Measurements from ENCODE around the gene GALNT2. TPM values are rescaled to one million over a fixed set of nuclear protein-coding genes. Genes with fewer than 3 reads are reported as not detected.

GALNT2 gene
- total RNA-seq, 1 experiment from 2014 or later = 62.2 TPM

DNA sequence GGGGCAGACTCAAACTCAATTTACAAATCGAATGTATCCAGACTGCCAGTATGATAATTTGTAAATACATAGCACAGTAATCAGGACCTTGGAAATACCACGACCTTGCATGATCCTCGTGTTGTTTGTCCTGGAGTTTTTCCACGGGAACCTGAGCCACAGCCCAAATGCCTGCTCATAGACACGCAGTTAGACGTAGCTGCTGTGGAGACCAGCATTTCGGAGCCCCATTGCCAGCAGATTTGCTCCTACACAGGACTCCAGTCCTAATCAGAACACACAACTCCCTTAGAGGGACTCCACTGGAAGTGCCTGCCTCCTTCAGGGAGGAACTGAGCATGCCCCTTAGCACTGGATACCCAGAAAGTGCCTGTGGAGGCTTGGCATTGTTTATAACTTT, 163.2 kb downstream of the GALNT2 start:
- ChIA-PET CTCF (no interaction called here), POLR2A (no interaction called here)
- Mint-ChIP-seq H3K27me3 (ENCODE audit: insufficient read depth, unreplicated experiment) (no peaks in the 10 kb centered on the region), H3K4me3 (ENCODE audit: unreplicated experiment) (no peak overlapping the region), H3K27ac (ENCODE audit: unreplicated experiment) (no peak overlapping the region), H3K9me3 (ENCODE audit: unreplicated experiment) (no peaks in the 10 kb centered on the region), H3K36me3 (ENCODE audit: insufficient read depth, unreplicated experiment) (no peaks in the 10 kb centered on the region), H3K4me1 (ENCODE audit: low read depth, unreplicated experiment) (no peaks in the 10 kb centered on the region)
- BruUV-seq (replicated peaks) = no TSS peak
- TF ChIP-seq, protein P1, sequence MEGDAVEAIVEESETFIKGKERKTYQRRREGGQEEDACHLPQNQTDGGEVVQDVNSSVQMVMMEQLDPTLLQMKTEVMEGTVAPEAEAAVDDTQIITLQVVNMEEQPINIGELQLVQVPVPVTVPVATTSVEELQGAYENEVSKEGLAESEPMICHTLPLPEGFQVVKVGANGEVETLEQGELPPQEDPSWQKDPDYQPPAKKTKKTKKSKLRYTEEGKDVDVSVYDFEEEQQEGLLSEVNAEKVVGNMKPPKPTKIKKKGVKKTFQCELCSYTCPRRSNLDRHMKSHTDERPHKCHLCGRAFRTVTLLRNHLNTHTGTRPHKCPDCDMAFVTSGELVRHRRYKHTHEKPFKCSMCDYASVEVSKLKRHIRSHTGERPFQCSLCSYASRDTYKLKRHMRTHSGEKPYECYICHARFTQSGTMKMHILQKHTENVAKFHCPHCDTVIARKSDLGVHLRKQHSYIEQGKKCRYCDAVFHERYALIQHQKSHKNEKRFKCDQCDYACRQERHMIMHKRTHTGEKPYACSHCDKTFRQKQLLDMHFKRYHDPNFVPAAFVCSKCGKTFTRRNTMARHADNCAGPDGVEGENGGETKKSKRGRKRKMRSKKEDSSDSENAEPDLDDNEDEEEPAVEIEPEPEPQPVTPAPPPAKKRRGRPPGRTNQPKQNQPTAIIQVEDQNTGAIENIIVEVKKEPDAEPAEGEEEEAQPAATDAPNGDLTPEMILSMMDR (IDR thresholded peaks at IDR 0.05; ENCODE audit: insufficient read depth in 1 of 2, low read depth in 1 of 2, low read length in 1 of 2, severe bottlenecking in 1 of 2, unreplicated experiment in 1 of 2) = no peak
- Histone ChIP-seq H3K27me3 (replicated peaks; ENCODE audit: control insufficient read depth, insufficient read depth, low read length) (no peaks in the 10 kb centered on the region), H3K9me3 (no peaks in the 10 kb centered on the region), H3K4me1 (no peaks in the 10 kb centered on the region), H3K4me3 (ENCODE audit: low read depth, low read length) (no peak overlapping the region), H3K36me3 (ENCODE audit: control insufficient read depth, insufficient read depth, low read length) (no peaks in the 10 kb centered on the region)
- intact Hi-C loops (cut with micrococcal nuclease; ENCODE audit: unreplicated experiment) = no loop called here
- DNase-seq = no peak

DNA sequence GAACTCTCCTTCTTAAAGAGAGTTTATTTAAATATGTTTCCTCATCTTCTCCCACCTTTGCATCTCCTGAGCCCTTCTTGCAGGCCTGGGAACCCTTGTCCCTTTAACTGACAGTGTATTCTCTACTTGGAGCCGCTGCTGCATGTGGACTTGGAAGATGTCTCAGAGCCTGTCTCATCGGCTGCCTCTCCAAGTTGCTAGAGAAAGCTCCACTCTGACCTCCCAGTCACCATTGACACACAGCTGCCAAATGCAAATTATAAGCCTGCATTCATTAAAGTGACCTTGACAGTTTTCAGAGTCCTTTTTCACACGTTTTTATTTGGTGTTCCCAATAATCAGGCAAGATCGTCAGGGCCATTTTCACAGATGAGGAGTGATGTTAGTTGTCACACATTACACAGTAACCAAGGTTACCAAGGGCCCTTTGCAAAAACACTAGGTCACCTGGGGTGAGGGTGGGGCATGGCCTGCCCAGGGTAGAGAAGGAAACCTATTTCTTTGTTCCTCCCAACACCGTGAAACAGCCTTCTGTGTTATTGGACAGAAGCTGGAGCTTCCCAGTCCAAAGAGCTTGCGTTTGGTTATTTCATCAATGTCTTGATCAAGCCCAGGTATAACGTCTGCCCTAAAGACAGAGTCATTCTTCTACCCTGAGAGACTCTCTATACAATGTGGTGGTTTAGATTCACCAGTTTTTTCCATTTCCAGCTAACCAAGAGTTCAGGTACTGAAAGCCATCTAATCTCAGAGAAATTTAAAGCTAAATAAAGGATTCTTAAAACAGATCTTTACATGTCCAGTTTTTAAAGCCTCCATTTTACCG, 164.1 kb downstream of the GALNT2 start:
- TF ChIP-seq, protein P1 (IDR thresholded peaks at IDR 0.05; ENCODE audit: insufficient read depth in 1 of 2, low read depth in 1 of 2, low read length in 1 of 2, severe bottlenecking in 1 of 2, unreplicated experiment in 1 of 2) = no peak
- intact Hi-C loops (cut with micrococcal nuclease; ENCODE audit: unreplicated experiment) = no loop called here
- no peak overlapping the region for H3K4me3 ChIP-seq (ENCODE audit: low read depth, low read length)
- no peak overlapping the region for H3K4me3 Mint-ChIP-seq (ENCODE audit: unreplicated experiment)
- no peaks in the 10 kb centered on the region for H3K4me1 Mint-ChIP-seq (ENCODE audit: low read depth, unreplicated experiment)
- H3K36me3 Mint-ChIP-seq (ENCODE audit: insufficient read depth, unreplicated experiment) = no peaks in the 10 kb centered on the region
- ChIA-PET CTCF (no interaction called here), POLR2A (no interaction called here)
- H3K27ac Mint-ChIP-seq (ENCODE audit: unreplicated experiment) = no peak overlapping the region
- DNase-seq = no peak
- H3K9me3 Mint-ChIP-seq (ENCODE audit: unreplicated experiment) = no peaks in the 10 kb centered on the region
- H3K36me3 ChIP-seq (ENCODE audit: control insufficient read depth, insufficient read depth, low read length) = no peaks in the 10 kb centered on the region
- H3K27me3 Mint-ChIP-seq (ENCODE audit: insufficient read depth, unreplicated experiment) = no peaks in the 10 kb centered on the region
- no peaks in the 10 kb centered on the region for H3K4me1 ChIP-seq
- no peaks in the 10 kb centered on the region for H3K27me3 ChIP-seq (replicated peaks; ENCODE audit: control insufficient read depth, insufficient read depth, low read length)
- H3K9me3 ChIP-seq = no peaks in the 10 kb centered on the region
- BruUV-seq (replicated peaks) = no TSS peak

DNA sequence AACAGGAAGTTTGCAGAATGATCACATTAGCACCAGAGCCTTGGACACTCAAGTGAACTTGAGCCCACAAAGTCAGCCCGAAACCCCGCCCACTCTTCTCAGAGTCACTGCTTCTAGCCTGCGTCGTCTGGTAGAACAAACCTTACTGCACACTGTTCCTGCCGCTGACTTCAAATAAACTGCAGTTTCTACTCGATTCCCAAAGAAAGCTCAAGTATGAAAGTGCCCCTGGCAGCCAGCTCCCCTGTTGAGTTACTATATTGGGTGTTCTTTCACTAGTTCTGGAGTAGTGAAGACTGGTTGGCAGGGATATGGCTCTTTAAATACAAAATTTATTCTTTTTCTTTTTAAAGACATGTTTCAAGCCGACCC, 164.7 kb downstream of the GALNT2 start:
- H3K36me3 ChIP-seq (ENCODE audit: control insufficient read depth, insufficient read depth, low read length) = no peaks in the 10 kb centered on the region
- no peaks in the 10 kb centered on the region for H3K27me3 Mint-ChIP-seq (ENCODE audit: insufficient read depth, unreplicated experiment)
- H3K27ac Mint-ChIP-seq (ENCODE audit: unreplicated experiment) = no peak overlapping the region
- intact Hi-C loops (cut with micrococcal nuclease; ENCODE audit: unreplicated experiment) = no loop called here
- TF ChIP-seq, protein P1 (IDR thresholded peaks at IDR 0.05; ENCODE audit: insufficient read depth in 1 of 2, low read depth in 1 of 2, low read length in 1 of 2, severe bottlenecking in 1 of 2, unreplicated experiment in 1 of 2) = no peak
- CTCF ChIA-PET = no interaction called here
- POLR2A ChIA-PET = no interaction called here
- peaks cover under 1% of the 10 kb centered on the region for H3K36me3 Mint-ChIP-seq (ENCODE audit: insufficient read depth, unreplicated experiment)
- no peaks in the 10 kb centered on the region for H3K9me3 Mint-ChIP-seq (ENCODE audit: unreplicated experiment)
- no peaks in the 10 kb centered on the region for H3K9me3 ChIP-seq
- no TSS peak for BruUV-seq (replicated peaks)
- H3K27me3 ChIP-seq (replicated peaks; ENCODE audit: control insufficient read depth, insufficient read depth, low read length) = no peaks in the 10 kb centered on the region
- no peak overlapping the region for H3K4me3 ChIP-seq (ENCODE audit: low read depth, low read length)
- H3K4me1 ChIP-seq = no peaks in the 10 kb centered on the region
- no peak for DNase-seq
- no peak overlapping the region for H3K4me3 Mint-ChIP-seq (ENCODE audit: unreplicated experiment)
- no peaks in the 10 kb centered on the region for H3K4me1 Mint-ChIP-seq (ENCODE audit: low read depth, unreplicated experiment)
